Esophagus muscularis mucosa (tissue), 4 donors: ENCODE data around the gene MAS1L. TPM values are rescaled to one million over a fixed set of nuclear protein-coding genes. Genes with fewer than 3 reads are reported as not detected.

Source experiments
- DNase-seq: peaks from one replicate; pipeline ENCODE4 v3.0.0-alpha.2; 2017; ENCODE audit errors: extremely low spot score
- H3K27ac ChIP-seq, 4 donors: fragments of 200-600 bp; sonication (generic); replicated peaks in 1 of 4; 1 replicate in 3 of 4; 2 replicates in 1 of 4; pipeline ENCODE4 v1.5.1; 2016 to 2019; ENCODE audit warnings: mild to moderate bottlenecking in 1 of 4
- H3K27me3 ChIP-seq, 4 donors: fragments of 200-600 bp; sonication (generic); one replicate each; pipeline versions ENCODE4 v1.5.1 to v1.6.0; 2016 to 2019
- H3K36me3 ChIP-seq, 4 donors: fragments of 200-600 bp; sonication (generic); one replicate each; pipeline ENCODE4 v1.5.1; 2016 to 2019
- H3K4me1 ChIP-seq, 4 donors: fragments of 200-600 bp; sonication (generic); one replicate each; pipeline ENCODE4 v1.5.1; 2016 to 2019
- H3K4me3 ChIP-seq, 4 donors: fragments of 200-600 bp; sonication (generic); 1 replicate in 2 of 4; 2 replicates in 2 of 4; pipeline ENCODE4 v1.5.1; 2016 to 2019; ENCODE audit warnings: mild to moderate bottlenecking in 4 of 4, moderate library complexity in 1 of 4
- H3K9me3 ChIP-seq, 4 donors: fragments of 200-600 bp; sonication (generic); 1 replicate in 3 of 4; 2 replicates in 1 of 4; pipeline ENCODE4 v1.5.1; 2016 to 2019
- EP300 ChIP-seq: sonication (generic); formaldehyde crosslinking; IDR thresholded peaks from one replicate; pipeline ENCODE4 v1.6.1; 2017; ENCODE audit warnings: antibody characterized with exemption
- POLR2A ChIP-seq: fragments of 450-650 bp; IDR thresholded peaks from one replicate; pipeline ENCODE4 v1.6.1; 2017; ENCODE audit warnings: antibody characterized with exemption, moderate library complexity, mild to moderate bottlenecking, low read depth
- POLR2AphosphoS5 ChIP-seq, 2 donors: sonication (generic); formaldehyde crosslinking; IDR thresholded peaks; one replicate each; pipeline ENCODE4 v1.6.1; 2017; ENCODE audit warnings: antibody characterized with exemption in 2 of 2
- WGBS: methylation state at CpG from one replicate; pipeline ENCODE4 v1.1.5; 2018; 5-methylcytosine and 5-hydroxymethylcytosine counted together
- intact Hi-C: fragments of 100-400 bp; cut with DNase I; formaldehyde crosslinking; loops from one replicate; pipeline ENCODE4 v1.15.1; 2023
- total RNA-seq, 4 donors: library from RNA; depleted of rRNA; stranded (reverse); fragments of >200 nt; gene quantifications; one replicate each; pipeline versions ENCODE4 v1.1.0 to v1.2.1, GENCODE V29; 2016
- TF ChIP-seq, protein P1 (sequence below), 3 experiments: fragments of 200-600 bp in 2 of 3; fragments of 450-650 bp in 1 of 3; sonication (generic) in 2 of 3; IDR thresholded peaks; one replicate each; pipeline ENCODE4 v1.5.1; 2017 to 2019; ENCODE audit warnings: antibody characterized with exemption in 3 of 3, mild to moderate bottlenecking in 2 of 3, moderate library complexity in 1 of 3

MAS1L gene
- total RNA-seq, 4 donors from 2014 or later = 0.33 TPM; not detected in 3

DNA sequence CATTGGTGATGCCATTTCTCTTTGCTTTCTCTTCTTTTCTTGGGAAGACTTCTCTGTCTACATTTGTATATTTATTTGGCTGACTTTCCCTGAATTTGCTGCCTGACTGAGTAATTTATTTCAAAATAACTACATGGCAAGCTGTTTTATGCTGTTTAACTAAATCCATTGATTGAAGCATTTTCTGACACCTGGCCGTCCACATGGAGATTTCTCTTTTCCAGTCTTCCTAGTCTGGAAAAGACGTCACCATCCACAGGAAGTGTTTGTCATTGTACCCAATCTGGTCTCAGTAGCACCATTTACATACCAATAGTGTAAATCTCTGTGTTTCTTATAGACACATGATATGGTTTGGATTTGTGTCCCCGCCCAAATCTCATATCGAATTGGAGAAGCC is 9.2 kb upstream of the MAS1L start:
- WGBS = 82% methylated on average over 4 of the region's 4 CpGs
- TF ChIP-seq EP300 (no peak), POLR2A (no peak), POLR2AphosphoS5 (IDR thresholded peaks at IDR 0.05) (no peak)
- TF ChIP-seq, protein P1, sequence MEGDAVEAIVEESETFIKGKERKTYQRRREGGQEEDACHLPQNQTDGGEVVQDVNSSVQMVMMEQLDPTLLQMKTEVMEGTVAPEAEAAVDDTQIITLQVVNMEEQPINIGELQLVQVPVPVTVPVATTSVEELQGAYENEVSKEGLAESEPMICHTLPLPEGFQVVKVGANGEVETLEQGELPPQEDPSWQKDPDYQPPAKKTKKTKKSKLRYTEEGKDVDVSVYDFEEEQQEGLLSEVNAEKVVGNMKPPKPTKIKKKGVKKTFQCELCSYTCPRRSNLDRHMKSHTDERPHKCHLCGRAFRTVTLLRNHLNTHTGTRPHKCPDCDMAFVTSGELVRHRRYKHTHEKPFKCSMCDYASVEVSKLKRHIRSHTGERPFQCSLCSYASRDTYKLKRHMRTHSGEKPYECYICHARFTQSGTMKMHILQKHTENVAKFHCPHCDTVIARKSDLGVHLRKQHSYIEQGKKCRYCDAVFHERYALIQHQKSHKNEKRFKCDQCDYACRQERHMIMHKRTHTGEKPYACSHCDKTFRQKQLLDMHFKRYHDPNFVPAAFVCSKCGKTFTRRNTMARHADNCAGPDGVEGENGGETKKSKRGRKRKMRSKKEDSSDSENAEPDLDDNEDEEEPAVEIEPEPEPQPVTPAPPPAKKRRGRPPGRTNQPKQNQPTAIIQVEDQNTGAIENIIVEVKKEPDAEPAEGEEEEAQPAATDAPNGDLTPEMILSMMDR (IDR thresholded peaks at IDR 0.05) = no peak
- Histone ChIP-seq H3K4me1 (no peaks in the 10 kb centered on the region), H3K27me3 (peaks cover 0 to 22% (median 0%) of the 10 kb centered on the region in 4 donors), H3K9me3 (no peaks in the 10 kb centered on the region), H3K4me3 (no peak overlapping the region), H3K36me3 (no peaks in the 10 kb centered on the region), H3K27ac (no peak overlapping the region)
- peak; percentile 60 for DNase-seq
- intact Hi-C loops = no loop called here

DNA sequence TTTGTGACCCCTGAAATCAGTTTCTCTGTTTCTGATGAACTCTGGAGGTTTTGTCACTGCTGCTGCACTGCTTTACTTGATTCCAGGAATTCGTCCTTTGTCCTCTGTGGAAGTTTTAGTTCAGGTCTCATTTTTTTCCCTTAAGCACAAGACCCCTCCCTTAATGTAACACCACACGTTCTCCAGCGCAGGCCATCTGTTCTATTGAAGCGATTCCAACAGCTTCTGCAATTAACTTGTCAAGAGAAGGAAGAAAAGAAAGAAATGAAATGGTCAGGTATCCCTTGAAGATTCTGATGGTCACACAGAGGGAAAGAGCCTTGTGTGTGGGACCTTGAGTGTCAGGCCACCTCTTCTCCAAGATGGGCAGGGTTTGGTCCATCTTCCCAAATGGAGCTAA is 7.8 kb upstream of the MAS1L start:
- H3K27ac ChIP-seq = no peak overlapping the region
- peaks cover 0 to 9% (median 0%) of the 10 kb centered on the region in 4 donors for H3K27me3 ChIP-seq
- no peaks in the 10 kb centered on the region for H3K9me3 ChIP-seq
- no peaks in the 10 kb centered on the region for H3K36me3 ChIP-seq
- no peak for TF ChIP-seq POLR2AphosphoS5 (IDR thresholded peaks at IDR 0.05)
- H3K4me1 ChIP-seq = no peaks in the 10 kb centered on the region
- intact Hi-C loops = no loop called here
- no peak for DNase-seq
- H3K4me3 ChIP-seq = no peak overlapping the region
- 66% methylated on average over 4 of the region's 4 CpGs for WGBS

DNA sequence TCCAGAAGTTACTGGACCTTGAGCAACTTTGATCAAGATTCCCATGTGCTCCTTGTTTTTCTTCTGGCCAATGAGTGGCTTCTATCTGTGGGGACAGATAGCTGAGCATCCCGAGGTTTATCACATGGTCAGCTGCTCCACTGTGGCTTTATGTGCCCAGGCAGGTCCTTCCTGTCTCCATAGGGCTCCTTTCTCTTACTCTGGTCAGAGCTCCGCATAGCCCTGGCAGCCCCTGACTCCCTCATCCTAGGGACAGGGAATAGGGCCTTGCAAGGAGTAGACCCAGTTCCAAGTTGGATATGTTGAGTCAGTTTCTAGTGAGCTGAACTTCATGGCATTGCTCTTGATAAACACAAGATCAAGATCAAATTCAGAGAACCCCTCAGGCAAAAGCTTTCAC is 6.4 kb upstream of the MAS1L start:
- H3K4me3 ChIP-seq = no peak overlapping the region
- no CpG with 5 or more reads among the region's 2 CpGs for WGBS

DNA sequence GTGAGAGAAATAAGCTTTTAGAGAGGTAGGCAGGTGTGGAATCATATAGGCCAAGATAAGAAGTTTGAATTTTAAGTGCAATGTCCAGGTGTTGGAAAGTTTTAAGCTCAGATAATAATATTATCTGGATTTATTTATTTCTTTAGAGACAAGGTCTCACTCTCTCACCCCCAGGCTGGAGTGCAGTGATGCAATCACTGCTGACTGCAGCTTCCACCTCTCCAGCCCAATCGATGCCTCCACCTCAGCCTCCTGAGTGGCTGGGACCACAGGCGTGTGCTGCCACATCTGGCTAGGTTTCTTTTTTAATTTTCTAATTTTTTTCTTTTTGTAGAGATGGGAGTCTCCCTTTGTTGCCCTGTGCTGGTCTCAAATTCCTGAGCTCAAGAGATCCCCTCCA is 5.5 kb upstream of the MAS1L start:
- no peak for DNase-seq
- no peaks in the 10 kb centered on the region for H3K36me3 ChIP-seq
- no peak overlapping the region for H3K27ac ChIP-seq
- H3K27me3 ChIP-seq = no peaks in the 10 kb centered on the region
- H3K4me3 ChIP-seq = no peak overlapping the region
- no peaks in the 10 kb centered on the region for H3K4me1 ChIP-seq
- TF ChIP-seq EP300 (no peak), POLR2AphosphoS5 (IDR thresholded peaks at IDR 0.05) (no peak), POLR2A (no peak)
- TF ChIP-seq, protein P1 (IDR thresholded peaks at IDR 0.05) = no peak
- intact Hi-C loops = no loop called here
- H3K9me3 ChIP-seq = no peaks in the 10 kb centered on the region
- WGBS = 74% methylated on average over 2 of the region's 2 CpGs

More for the DNA sequence above, 6.4 kb upstream of the MAS1L start:
- Histone ChIP-seq H3K4me1 (no peaks in the 10 kb centered on the region), H3K27ac (no peak overlapping the region), H3K27me3 (no peaks in the 10 kb centered on the region), H3K36me3 (no peaks in the 10 kb centered on the region), H3K9me3 (no peaks in the 10 kb centered on the region)
- peak; percentile 85 for DNase-seq
- no peak for TF ChIP-seq EP300
- no peak for TF ChIP-seq POLR2AphosphoS5 (IDR thresholded peaks at IDR 0.05)
- TF ChIP-seq POLR2A = no peak
- TF ChIP-seq, protein P1 (IDR thresholded peaks at IDR 0.05) = no peak
- intact Hi-C loops = no loop called here

DNA sequence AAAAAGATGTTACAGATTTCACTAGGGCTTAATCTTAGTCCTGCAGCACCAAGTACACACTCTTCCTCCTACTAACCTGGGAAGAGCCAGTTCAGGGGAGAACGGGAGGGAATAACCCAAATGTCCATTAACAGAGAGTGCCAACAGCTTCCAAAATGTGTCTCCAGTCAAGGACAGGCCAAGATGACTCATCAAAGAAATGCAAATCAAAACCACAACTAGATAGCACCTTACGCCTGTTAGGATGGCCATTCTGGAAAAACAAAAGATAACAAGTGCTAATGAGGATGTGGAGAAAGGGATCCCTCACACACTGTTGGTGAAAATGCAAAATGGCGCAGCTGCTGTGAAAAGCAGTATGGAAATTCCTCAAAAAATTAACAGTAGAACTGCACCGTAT is 3.8 kb upstream of the MAS1L start:
- no peaks in the 10 kb centered on the region for H3K27me3 ChIP-seq
- H3K4me1 ChIP-seq = no peaks in the 10 kb centered on the region
- intact Hi-C loops = no loop called here
- no peak overlapping the region for H3K4me3 ChIP-seq
- H3K9me3 ChIP-seq = no peaks in the 10 kb centered on the region
- WGBS = 80% methylated on average over 4 of the region's 4 CpGs
- no peak overlapping the region for H3K27ac ChIP-seq
- TF ChIP-seq, protein P1 (IDR thresholded peaks at IDR 0.05) = no peak
- TF ChIP-seq POLR2AphosphoS5 (IDR thresholded peaks at IDR 0.05) = no peak
- H3K36me3 ChIP-seq = no peaks in the 10 kb centered on the region
- DNase-seq = peak; percentile 55
